Non-pigmented ciliary epithelial cell (primary cell): ENCODE results near the gene TGM4.

ENCODE experiments used
- DNase-seq: peaks from one replicate; pipeline ENCODE4 v3.0.0-alpha.2; 2010; ENCODE audit warnings: low read depth

TGM4 gene

GRCh38 chr3:44954962-44955361 lies 80.6 kb downstream of the TGM4 start:
- no peak for DNase-seq

- no peak for DNase-seq
Measured at GRCh38 chr3:44955917-44956316, 81.5 kb downstream of the TGM4 start.

GRCh38 chr3:44957986-44958385 lies 83.6 kb downstream of the TGM4 start:
- DNase-seq: no peak

GRCh38 chr3:44958386-44958785 lies 84.0 kb downstream of the TGM4 start:
- no peak for DNase-seq

GRCh38 chr3:44960387-44961026 lies 86.1 kb downstream of the TGM4 start:
- no peak for DNase-seq

- DNase-seq: no peak
Measured at GRCh38 chr3:44961888-44962287, 87.5 kb downstream of the TGM4 start.

- DNase-seq: no peak
Measured at GRCh38 chr3:44962621-44963393, 88.4 kb downstream of the TGM4 start.

GRCh38 chr3:44963571-44964325 lies 89.3 kb downstream of the TGM4 start:
- DNase-seq: no peak
